ENCODE measurements around the gene MTPN. TPM values are rescaled to one million over a fixed set of nuclear protein-coding genes. Genes with fewer than 3 reads are reported as not detected.

Gene MTPN
- total and polyA plus RNA-seq, 10 of the 15 experiments (the other 5 are each of a cell fraction or from before 2014, with no cell fraction given), result 38.7 to 146 (median 85.4) TPM

GRCh38 chr7:136009488-136010079, 32.4 kb upstream of the MTPN start (continued):
- TF ChIP-seq FOXK2 (IDR thresholded peaks at IDR 0.05), result no peak
- peak; percentile 93 for TF ChIP-seq SMC3 (IDR thresholded peaks at IDR 0.05; ENCODE audit: borderline replicate concordance, low read length)

GRCh38 chr7:136006208-136006607, 29.0 kb upstream of the MTPN start:
- Histone ChIP-seq H3K27ac (ENCODE audit: control insufficient read depth, insufficient read depth) (no peak overlapping the region), H3K4me2 (ENCODE audit: control insufficient read depth, insufficient read depth) (no peak overlapping the region), H3K9me3 (replicated peaks; ENCODE audit: control insufficient read depth, insufficient read depth, low read length) (no peaks in the 10 kb centered on the region), H3K9ac (ENCODE audit: control insufficient read depth, insufficient read depth, low read length) (no peak overlapping the region), H3K27me3 (replicated peaks in 1 of 2; ENCODE audit: control insufficient read depth in 2 of 2, insufficient read depth in 2 of 2, low read length in 1 of 2) (no peaks in the 10 kb centered on the region), H3K4me1 (ENCODE audit: control insufficient read depth, insufficient read depth, low read length) (no peaks in the 10 kb centered on the region), H3K4me3 (no peak overlapping the region), H3K79me2 (ENCODE audit: control insufficient read depth, insufficient read depth, low read length) (no peaks in the 10 kb centered on the region), H3K36me3 (ENCODE audit: control insufficient read depth in 2 of 2, insufficient read depth in 2 of 2, low read length in 1 of 2) (no peaks in the 10 kb centered on the region), H4K20me1 (ENCODE audit: control insufficient read depth, insufficient read depth) (no peaks in the 10 kb centered on the region), H2AFZ (ENCODE audit: control insufficient read depth, low read depth, low read length) (no peak overlapping the region)
- FAIRE-seq, result no peak
- intact Hi-C loops (cut with micrococcal nuclease; ENCODE audit: unreplicated experiment) (loop anchor here (5.0 kb wide), 1 partner anchor 34 kb away; no protein-coding TSS in a partner anchor), in situ Hi-C loops (cut with MboI) (loop anchor here (5.0 kb wide), 1 partner anchor 204 kb away; no protein-coding TSS in a partner anchor)
- ChIA-PET RAD21 (ENCODE audit: unreplicated experiment) (no interaction called here), SMC1A (ENCODE audit: uncharacterized antibody, unreplicated experiment) (interaction anchor here (1.3 to 3.2 kb wide), 2 partner anchors 200 to 205 kb away, joined by 3 to 15 read pairs; no protein-coding TSS in a partner anchor), CTCF (no interaction called here), POLR2A (no interaction called here)
- DNase-seq (ENCODE audit: low read depth, low spot score), result no peak
- TF ChIP-seq ZNF207 (IDR thresholded peaks at IDR 0.05; ENCODE audit: borderline replicate concordance) (no peak), BCL3 (IDR thresholded peaks at IDR 0.05; ENCODE audit: borderline replicate concordance, insufficient read depth, low read depth, low read length, poor library complexity, severe bottlenecking) (no peak), E2F8 (IDR thresholded peaks at IDR 0.05; ENCODE audit: low read depth, partially characterized antibody) (no peak)
- ATAC-seq, result no peak
- BruUV-seq (replicated peaks), result no TSS peak
- WGBS (ENCODE audit: insufficient coverage, insufficient replicate concordance, low lambda C conversion rate, missing lambda C conversion rate), result 88% methylated on average over 3 of the region's 3 CpGs

Data from GM12878 (cell line).